Effector memory CD8-positive, alpha-beta T cell (primary cell): ENCODE results near the gene ZNF444.

Source experiments
- ATAC-seq: fragments of 150-1000 bp; cut with Tn5 transposase; replicated peaks from 2 replicates; pipeline ENCODE4 v1.10.0; 2021; ENCODE audit warnings: mild to moderate bottlenecking, moderate library complexity
- DNase-seq, 3 experiments: peaks; one replicate each; pipeline ENCODE4 v3.0.0; 2021
- H3K27ac Mint-ChIP-seq, 2 donors: one replicate each; pipeline ENCODE4 v1.8.0; 2022; ENCODE audit warnings: mild to moderate bottlenecking in 2 of 2, mixed read lengths in 2 of 2, moderate library complexity in 2 of 2
- H3K27me3 Mint-ChIP-seq, 2 donors: one replicate each; pipeline ENCODE4 v1.8.0; 2022; ENCODE audit warnings: mixed read lengths in 2 of 2
- H3K36me3 Mint-ChIP-seq: one replicate; pipeline ENCODE4 v1.8.0; 2022; ENCODE audit warnings: mild to moderate bottlenecking, moderate library complexity, mixed read lengths; ENCODE audit not compliant: insufficient read depth
- H3K4me1 Mint-ChIP-seq, 2 donors: one replicate each; pipeline ENCODE4 v1.8.0; 2022; ENCODE audit warnings: low read depth in 2 of 2, mixed read lengths in 2 of 2
- H3K4me3 Mint-ChIP-seq, 2 donors: one replicate each; pipeline ENCODE4 v1.8.0; 2022; ENCODE audit warnings: mild to moderate bottlenecking in 2 of 2, mixed read lengths in 2 of 2, moderate library complexity in 2 of 2
- H3K9me3 Mint-ChIP-seq, 2 donors: one replicate each; pipeline ENCODE4 v1.8.0; 2022; ENCODE audit warnings: mixed read lengths in 2 of 2

Gene ZNF444

GRCh38 chr19:56136362-56136761 is 4.7 kb upstream of the ZNF444 start:
- no peaks in the 10 kb centered on the region for H3K9me3 Mint-ChIP-seq
- ATAC-seq (no peak), DNase-seq (no peak)
- no peak overlapping the region for H3K27ac Mint-ChIP-seq
- H3K4me1 Mint-ChIP-seq, result peaks cover 14 to 15% of the 10 kb centered on the region in 2 donors
- no peak overlapping the region for H3K4me3 Mint-ChIP-seq
- peaks cover 5 to 7% of the 10 kb centered on the region in 2 donors for H3K27me3 Mint-ChIP-seq
- peaks cover 17% of the 10 kb centered on the region for H3K36me3 Mint-ChIP-seq

GRCh38 chr19:56137405-56137804 is 3.7 kb upstream of the ZNF444 start:
- Mint-ChIP-seq H3K9me3 (no peaks in the 10 kb centered on the region), H3K4me3 (no peak overlapping the region)
- no peak for ATAC-seq

GRCh38 chr19:56138069-56138468 is 3.0 kb upstream of the ZNF444 start:
- no peaks in the 10 kb centered on the region for H3K27me3 Mint-ChIP-seq
- H3K9me3 Mint-ChIP-seq, result no peaks in the 10 kb centered on the region
- H3K27ac Mint-ChIP-seq, result peak overlapping the region in 1 of 2 donors; percentile 94
- DNase-seq (no peak), ATAC-seq (no peak)
- peak overlapping the region in 1 of 2 donors; percentile 1 for H3K4me3 Mint-ChIP-seq
- peaks cover 17% of the 10 kb centered on the region for H3K36me3 Mint-ChIP-seq
- H3K4me1 Mint-ChIP-seq, result peaks cover 23 to 24% of the 10 kb centered on the region in 2 donors

More at GRCh38 chr19:56137405-56137804, 3.7 kb upstream of the ZNF444 start:
- no peak overlapping the region for H3K27ac Mint-ChIP-seq
- H3K27me3 Mint-ChIP-seq, result no peaks in the 10 kb centered on the region
- H3K36me3 Mint-ChIP-seq, result peaks cover 17% of the 10 kb centered on the region
- peaks cover 19 to 20% of the 10 kb centered on the region in 2 donors for H3K4me1 Mint-ChIP-seq
- DNase-seq, result no peak

- Mint-ChIP-seq H3K27me3 (no peaks in the 10 kb centered on the region), H3K27ac (peak overlapping the region; percentile 91 to 94), H3K36me3 (peaks cover 17% of the 10 kb centered on the region), H3K9me3 (no peaks in the 10 kb centered on the region), H3K4me3 (peak overlapping the region; percentile 90), H3K4me1 (peaks cover 26 to 31% of the 10 kb centered on the region in 2 donors)
- DNase-seq (no peak), ATAC-seq (no peak)
These were observed 1.1 kb upstream of the ZNF444 start for GRCh38 chr19:56139847-56140582.

GRCh38 chr19:56141417-56141993 is 418 bp downstream of the ZNF444 start:
- no peaks in the 10 kb centered on the region for H3K27me3 Mint-ChIP-seq
- H3K27ac Mint-ChIP-seq, result peak overlapping the region; percentile 91 to 94
- DNase-seq (peak; percentile 21 to 39 (median 31)), ATAC-seq (no peak)
- peaks cover 17% of the 10 kb centered on the region for H3K36me3 Mint-ChIP-seq
- H3K4me3 Mint-ChIP-seq, result peak overlapping the region; percentile 90
- H3K9me3 Mint-ChIP-seq, result no peaks in the 10 kb centered on the region
- H3K4me1 Mint-ChIP-seq, result peaks cover 26 to 31% of the 10 kb centered on the region in 2 donors

- no peaks in the 10 kb centered on the region for H3K27me3 Mint-ChIP-seq
- peak overlapping the region; percentile 90 for H3K4me3 Mint-ChIP-seq
- DNase-seq, result no peak
- peak overlapping the region; percentile 91 to 94 for H3K27ac Mint-ChIP-seq
- no peaks in the 10 kb centered on the region for H3K9me3 Mint-ChIP-seq
- ATAC-seq, result no peak
- peaks cover 17% of the 10 kb centered on the region for H3K36me3 Mint-ChIP-seq
- H3K4me1 Mint-ChIP-seq, result peaks cover 26 to 31% of the 10 kb centered on the region in 2 donors
These were observed 1.1 kb downstream of the ZNF444 start for GRCh38 chr19:56142087-56142787.

- Mint-ChIP-seq H3K27ac (peak overlapping the region in 1 of 2 donors; percentile 46), H3K4me1 (peaks cover 26 to 31% of the 10 kb centered on the region in 2 donors), H3K36me3 (peaks cover 23% of the 10 kb centered on the region), H3K27me3 (no peaks in the 10 kb centered on the region), H3K4me3 (no peak overlapping the region), H3K9me3 (no peaks in the 10 kb centered on the region)
- ATAC-seq, result no peak
- DNase-seq, result no peak
These were observed 1.9 kb downstream of the ZNF444 start for GRCh38 chr19:56142897-56143434.

GRCh38 chr19:56144376-56144775 is 3.3 kb downstream of the ZNF444 start:
- ATAC-seq, result no peak
- Mint-ChIP-seq H3K27me3 (no peaks in the 10 kb centered on the region), H3K4me1 (peaks cover 26 to 36% of the 10 kb centered on the region in 2 donors), H3K27ac (peak overlapping the region in 1 of 2 donors; percentile 36), H3K4me3 (no peak overlapping the region), H3K9me3 (no peaks in the 10 kb centered on the region), H3K36me3 (peaks cover 22% of the 10 kb centered on the region)
- DNase-seq, result no peak

GRCh38 chr19:56144831-56145230 is 3.7 kb downstream of the ZNF444 start:
- H3K36me3 Mint-ChIP-seq, result peaks cover 18% of the 10 kb centered on the region
- H3K27me3 Mint-ChIP-seq, result no peaks in the 10 kb centered on the region
- peaks cover 23 to 33% of the 10 kb centered on the region in 2 donors for H3K4me1 Mint-ChIP-seq
- ATAC-seq, result no peak
- H3K27ac Mint-ChIP-seq, result no peak overlapping the region
- H3K9me3 Mint-ChIP-seq, result no peaks in the 10 kb centered on the region
- H3K4me3 Mint-ChIP-seq, result no peak overlapping the region
- no peak for DNase-seq

GRCh38 chr19:56145698-56146097 is 4.6 kb downstream of the ZNF444 start:
- ATAC-seq (no peak), DNase-seq (no peak)
- Mint-ChIP-seq H3K27me3 (no peaks in the 10 kb centered on the region), H3K4me1 (peaks cover 16 to 26% of the 10 kb centered on the region in 2 donors), H3K27ac (no peak overlapping the region), H3K4me3 (no peak overlapping the region), H3K9me3 (no peaks in the 10 kb centered on the region), H3K36me3 (peaks cover 12% of the 10 kb centered on the region)

- Mint-ChIP-seq H3K4me1 (peaks cover 9 to 19% of the 10 kb centered on the region in 2 donors), H3K36me3 (peaks cover 8% of the 10 kb centered on the region), H3K27ac (no peak overlapping the region), H3K9me3 (no peaks in the 10 kb centered on the region), H3K27me3 (no peaks in the 10 kb centered on the region), H3K4me3 (no peak overlapping the region)
- ATAC-seq (no peak), DNase-seq (no peak)
These were observed 5.8 kb downstream of the ZNF444 start for GRCh38 chr19:56146904-56147303.

- no peak overlapping the region for H3K4me3 Mint-ChIP-seq
- H3K9me3 Mint-ChIP-seq, result no peaks in the 10 kb centered on the region
- H3K27ac Mint-ChIP-seq, result no peak overlapping the region
- H3K36me3 Mint-ChIP-seq, result peaks cover 8% of the 10 kb centered on the region
- DNase-seq (no peak), ATAC-seq (no peak)
- no peaks in the 10 kb centered on the region for H3K27me3 Mint-ChIP-seq
- H3K4me1 Mint-ChIP-seq, result peaks cover 5 to 17% of the 10 kb centered on the region in 2 donors
These were observed 6.2 kb downstream of the ZNF444 start for GRCh38 chr19:56147307-56147706.

- Mint-ChIP-seq H3K36me3 (peaks cover 8% of the 10 kb centered on the region), H3K4me3 (no peak overlapping the region), H3K27me3 (no peaks in the 10 kb centered on the region), H3K27ac (no peak overlapping the region), H3K9me3 (no peaks in the 10 kb centered on the region), H3K4me1 (peaks cover 3 to 14% of the 10 kb centered on the region in 2 donors)
- ATAC-seq, result no peak
- no peak for DNase-seq
These were observed 7.0 kb downstream of the ZNF444 start for GRCh38 chr19:56148096-56148495.
